ENCODE measurements around the gene CNOT10. TPM values are rescaled to one million over a fixed set of nuclear protein-coding genes. Genes with fewer than 3 reads are reported as not detected.
"Not testable (repeated sequence)": the region's sequence is repeated elsewhere in the genome, so short reads cannot be mapped to it uniquely, and the experiment has no call there.

Gene CNOT10
- total and polyA plus RNA-seq, 4 experiments from 2014 or later: 33.6 to 47.6 (median 46.0) TPM

DNA sequence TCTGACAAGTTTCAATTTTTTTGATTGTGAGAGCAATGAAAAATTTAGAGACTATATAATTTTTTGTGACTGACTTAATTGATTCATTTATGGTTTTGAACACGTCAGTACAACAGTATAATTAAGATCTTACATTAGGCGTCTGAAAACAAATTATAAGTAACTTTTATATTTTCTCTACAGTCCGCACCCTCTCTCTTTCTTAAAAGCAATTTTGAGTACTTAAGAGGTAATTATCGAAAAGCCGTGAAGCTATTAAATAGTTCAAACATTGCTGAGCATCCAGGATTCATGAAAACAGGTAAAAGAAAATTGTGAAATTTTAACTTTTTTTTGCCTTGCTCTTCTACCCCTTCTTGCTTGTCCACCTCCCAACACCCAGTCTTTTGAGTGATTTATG lies 34.9 kb downstream of the CNOT10 start:
- POLR2A ChIA-PET (ENCODE audit: partially characterized antibody): no interaction called here
- Histone ChIP-seq H3K27ac (ENCODE audit: low read depth, low read length) (no peak overlapping the region), H3K4me3 (ENCODE audit: low read length in 2 of 2) (no peak overlapping the region), H3K4me1 (ENCODE audit: insufficient read depth, low read length) (no peaks in the 10 kb centered on the region), H3K27me3 (ENCODE audit: insufficient read depth, low read length) (no peaks in the 10 kb centered on the region), H3K36me3 (ENCODE audit: insufficient read depth, low read length) (peaks cover 21% of the 10 kb centered on the region), H3K9me3 (ENCODE audit: control insufficient read depth in 1 of 2, low read length in 2 of 2) (no peaks in the 10 kb centered on the region)
- no peak for DNase-seq
- peaks cover 32 to 49% of the 10 kb centered on the region in 2 donors for H3K36me3 Mint-ChIP-seq
- H3K27ac Mint-ChIP-seq: no peak overlapping the region
- H3K27me3 Mint-ChIP-seq: no peaks in the 10 kb centered on the region
- H3K4me1 Mint-ChIP-seq: no peaks in the 10 kb centered on the region
- no peaks in the 10 kb centered on the region for H3K9me3 Mint-ChIP-seq
- intact Hi-C loops (cut with micrococcal nuclease): no loop called here
- CTCF ChIA-PET (ENCODE audit: partially characterized antibody): no interaction called here
- no peak overlapping the region for H3K4me3 Mint-ChIP-seq

DNA sequence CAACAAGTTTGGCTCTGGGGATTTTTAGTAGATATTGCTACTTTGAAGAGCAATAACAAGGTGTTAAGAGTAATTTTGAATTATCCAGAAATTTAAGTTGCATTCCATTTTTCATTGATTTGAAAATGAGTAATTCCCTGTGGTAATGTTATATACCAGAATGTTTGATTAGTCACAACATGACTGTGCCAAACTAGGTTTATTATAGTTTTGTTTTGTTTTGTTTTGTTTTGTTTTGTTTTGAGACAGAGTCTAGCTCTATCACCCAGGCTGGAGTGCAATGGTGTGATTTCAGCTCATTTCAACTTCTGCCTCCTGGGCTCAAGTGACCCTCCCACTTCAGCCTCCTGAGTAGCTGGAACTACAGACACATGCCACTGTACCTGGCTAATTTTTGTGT lies 40.7 kb downstream of the CNOT10 start:
- ChIA-PET CTCF (ENCODE audit: partially characterized antibody) (no interaction called here), POLR2A (ENCODE audit: partially characterized antibody) (no interaction called here)
- H3K27me3 ChIP-seq (ENCODE audit: insufficient read depth, low read length): no peaks in the 10 kb centered on the region
- no peaks in the 10 kb centered on the region for H3K27me3 Mint-ChIP-seq
- no peaks in the 10 kb centered on the region for H3K4me1 ChIP-seq (ENCODE audit: insufficient read depth, low read length)
- H3K27ac Mint-ChIP-seq: no peak overlapping the region
- intact Hi-C loops (cut with micrococcal nuclease): no loop called here
- peaks cover 32% of the 10 kb centered on the region for H3K36me3 ChIP-seq (ENCODE audit: insufficient read depth, low read length)
- DNase-seq: no peak
- peaks cover 0 to 1% (median 0%) of the 10 kb centered on the region in 4 donors for H3K4me1 Mint-ChIP-seq
- H3K9me3 ChIP-seq (ENCODE audit: control insufficient read depth in 1 of 2, low read length in 2 of 2): no peaks in the 10 kb centered on the region
- no peak overlapping the region for H3K27ac ChIP-seq (ENCODE audit: low read depth, low read length)
- H3K4me3 ChIP-seq (ENCODE audit: low read length in 2 of 2): no peak overlapping the region
- H3K36me3 Mint-ChIP-seq: peaks cover 33 to 47% of the 10 kb centered on the region in 2 donors
- no peak overlapping the region for H3K4me3 Mint-ChIP-seq
- no peaks in the 10 kb centered on the region for H3K9me3 Mint-ChIP-seq

DNA sequence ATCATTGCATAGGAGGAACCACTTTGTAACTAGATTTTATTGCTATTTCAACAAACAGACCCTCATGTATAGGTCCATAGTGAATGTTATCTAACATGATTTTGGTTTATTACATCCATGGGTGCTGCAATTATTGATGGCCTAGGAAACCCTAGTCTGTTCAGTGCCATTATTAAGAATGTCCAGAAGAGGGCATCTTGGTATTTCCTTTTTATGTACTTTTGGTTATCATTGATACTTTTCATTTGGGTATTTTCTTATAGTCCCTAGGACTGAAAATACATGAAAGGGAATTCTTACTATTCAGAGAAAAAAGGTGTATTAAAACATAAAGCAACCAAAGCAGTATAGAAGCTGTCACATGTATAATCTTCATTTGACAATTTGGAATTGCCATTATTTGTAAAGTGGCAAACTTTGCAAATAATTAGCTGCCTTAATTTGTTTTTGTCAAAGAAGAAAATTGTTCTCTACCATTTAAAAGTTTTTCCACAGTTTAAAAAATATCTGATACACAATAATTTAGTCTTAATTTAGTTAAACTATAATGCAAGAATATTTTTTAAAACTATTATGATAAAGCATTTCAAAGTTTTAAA lies 48.7 kb downstream of the CNOT10 start:
- CTCF ChIA-PET (ENCODE audit: partially characterized antibody): interaction anchor here (0.7 to 1.6 kb wide), 4 partner anchors 18 to 639 kb away, joined by 3 read pairs; no protein-coding TSS in a partner anchor
- no peak overlapping the region for H3K27ac Mint-ChIP-seq

DNA sequence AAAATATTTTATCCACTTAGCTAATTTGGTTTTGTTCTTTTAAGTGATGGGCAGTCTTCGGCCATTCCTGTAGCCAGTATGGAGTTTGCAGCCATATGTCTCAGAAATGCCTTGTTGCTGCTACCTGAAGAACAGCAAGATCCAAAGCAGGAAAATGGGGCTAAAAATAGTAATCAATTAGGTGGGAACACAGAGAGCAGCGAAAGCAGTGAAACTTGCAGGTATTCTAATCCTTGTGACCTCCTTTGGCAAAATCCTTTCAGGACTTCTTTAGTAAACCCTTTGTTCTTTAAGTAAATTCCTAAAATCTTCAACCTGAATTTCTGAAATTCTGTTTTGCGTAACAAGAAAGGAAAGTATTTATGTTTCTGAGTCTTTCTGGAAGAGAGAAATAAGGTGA lies 49.8 kb downstream of the CNOT10 start:
- Histone ChIP-seq H3K4me1 (ENCODE audit: insufficient read depth, low read length) (no peaks in the 10 kb centered on the region), H3K27me3 (ENCODE audit: insufficient read depth, low read length) (no peaks in the 10 kb centered on the region), H3K27ac (ENCODE audit: low read depth, low read length) (no peak overlapping the region), H3K36me3 (ENCODE audit: insufficient read depth, low read length) (peaks cover 9% of the 10 kb centered on the region), H3K4me3 (ENCODE audit: low read length in 2 of 2) (no peak overlapping the region), H3K9me3 (ENCODE audit: control insufficient read depth in 1 of 2, low read length in 2 of 2) (no peaks in the 10 kb centered on the region)
- no peaks in the 10 kb centered on the region for H3K27me3 Mint-ChIP-seq
- no peaks in the 10 kb centered on the region for H3K4me1 Mint-ChIP-seq
- CTCF ChIA-PET (ENCODE audit: partially characterized antibody): interaction anchor here (1.0 to 1.6 kb wide), 7 partner anchors 8 to 640 kb away, joined by 3 to 6 read pairs (median 3); no protein-coding TSS in a partner anchor
- no peak overlapping the region for H3K4me3 Mint-ChIP-seq
- POLR2A ChIA-PET (ENCODE audit: partially characterized antibody): no interaction called here
- peaks cover 39 to 40% of the 10 kb centered on the region in 2 donors for H3K36me3 Mint-ChIP-seq
- no peaks in the 10 kb centered on the region for H3K9me3 Mint-ChIP-seq
- no peak for DNase-seq
- peak overlapping the region in 1 of 7 donors; percentile 22 for H3K27ac Mint-ChIP-seq
- intact Hi-C loops (cut with micrococcal nuclease): loop anchor here (5.0 kb wide), 1 partner anchor 1053 kb away; no protein-coding TSS in a partner anchor

More for the DNA sequence above, 48.7 kb downstream of the CNOT10 start:
- H3K27me3 Mint-ChIP-seq: no peaks in the 10 kb centered on the region
- peak in 3 of 5 donors; percentile 16 to 22 (median 21) for DNase-seq
- H3K4me1 ChIP-seq (ENCODE audit: insufficient read depth, low read length): no peaks in the 10 kb centered on the region
- H3K9me3 ChIP-seq (ENCODE audit: control insufficient read depth in 1 of 2, low read length in 2 of 2): no peaks in the 10 kb centered on the region
- H3K4me3 ChIP-seq (ENCODE audit: low read length in 2 of 2): no peak overlapping the region
- no peaks in the 10 kb centered on the region for H3K9me3 Mint-ChIP-seq
- intact Hi-C loops (cut with micrococcal nuclease): loop anchor here (1.0 to 5.0 kb wide), 3 partner anchors 169 to 1054 kb away; no protein-coding TSS in a partner anchor
- no peak overlapping the region for H3K27ac ChIP-seq (ENCODE audit: low read depth, low read length)
- peaks cover 35 to 37% of the 10 kb centered on the region in 2 donors for H3K36me3 Mint-ChIP-seq
- no peak overlapping the region for H3K4me3 Mint-ChIP-seq
- H3K4me1 Mint-ChIP-seq: peaks cover 0 to 1% (median 0%) of the 10 kb centered on the region in 4 donors
- POLR2A ChIA-PET (ENCODE audit: partially characterized antibody): no interaction called here
- no peaks in the 10 kb centered on the region for H3K27me3 ChIP-seq (ENCODE audit: insufficient read depth, low read length)
- H3K36me3 ChIP-seq (ENCODE audit: insufficient read depth, low read length): peaks cover 9% of the 10 kb centered on the region

DNA sequence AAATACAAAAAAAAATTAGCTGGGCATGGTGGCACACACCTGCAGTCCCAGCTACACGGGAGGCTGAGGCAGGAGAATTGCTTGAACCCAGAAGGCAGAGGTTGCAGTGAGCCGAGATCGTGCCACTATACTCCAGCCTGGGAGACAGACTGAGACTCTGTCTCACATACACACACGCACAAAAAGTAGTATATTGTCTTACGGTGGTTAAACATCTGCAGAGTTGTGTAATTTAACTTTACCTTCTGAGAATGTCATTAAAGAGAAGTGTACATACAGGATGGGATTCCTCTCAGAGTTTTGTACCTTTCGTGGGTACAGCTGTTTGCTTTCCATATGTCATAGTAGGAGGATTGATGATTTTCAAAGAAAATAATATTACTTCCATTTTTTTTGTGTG lies 58.5 kb downstream of the CNOT10 start:
- H3K4me1 ChIP-seq (ENCODE audit: insufficient read depth, low read length); H3K27me3 ChIP-seq (ENCODE audit: insufficient read depth, low read length); DNase-seq; intact Hi-C loops (cut with micrococcal nuclease); H3K4me3 Mint-ChIP-seq; H3K27me3 Mint-ChIP-seq; H3K4me3 ChIP-seq (ENCODE audit: low read length in 2 of 2); H3K4me1 Mint-ChIP-seq; H3K27ac Mint-ChIP-seq; H3K27ac ChIP-seq (ENCODE audit: low read depth, low read length); H3K36me3 ChIP-seq (ENCODE audit: insufficient read depth, low read length); H3K9me3 ChIP-seq (ENCODE audit: control insufficient read depth in 1 of 2, low read length in 2 of 2); POLR2A ChIA-PET (ENCODE audit: partially characterized antibody); H3K9me3 Mint-ChIP-seq: not testable (repeated sequence)
- CTCF ChIA-PET (ENCODE audit: partially characterized antibody): interaction anchor here (1.1 kb wide), 1 partner anchor 191 kb away, joined by 4 read pairs; no protein-coding TSS in a partner anchor
- H3K36me3 Mint-ChIP-seq: peaks cover 37 to 38% of the 10 kb centered on the region in 2 donors

DNA sequence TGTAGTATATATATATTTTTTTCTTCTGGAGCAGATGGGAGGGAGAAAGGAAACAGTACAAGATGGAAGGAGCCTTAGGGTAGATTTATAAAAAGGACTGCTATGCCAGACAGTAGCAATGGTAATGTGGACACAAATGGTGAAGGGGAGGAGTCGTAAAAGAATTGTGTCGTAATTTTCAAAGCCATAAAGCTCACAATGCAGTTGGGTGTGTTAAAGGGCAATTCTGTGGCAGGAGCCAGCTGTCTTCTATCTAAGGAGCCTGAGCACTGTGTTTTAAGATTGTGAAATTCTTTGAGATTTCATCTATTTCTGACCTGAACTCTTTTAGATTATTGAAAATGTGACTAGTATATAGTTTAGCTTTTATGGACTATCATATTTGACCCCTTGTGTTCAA lies 58.9 kb downstream of the CNOT10 start:
- POLR2A ChIA-PET (ENCODE audit: partially characterized antibody): no interaction called here
- DNase-seq: no peak
- Mint-ChIP-seq H3K9me3 (no peaks in the 10 kb centered on the region), H3K4me3 (no peak overlapping the region), H3K27ac (no peak overlapping the region), H3K27me3 (no peaks in the 10 kb centered on the region), H3K4me1 (no peaks in the 10 kb centered on the region), H3K36me3 (peaks cover 34 to 36% of the 10 kb centered on the region in 2 donors)
- Histone ChIP-seq H3K4me1 (ENCODE audit: insufficient read depth, low read length) (no peaks in the 10 kb centered on the region), H3K27me3 (ENCODE audit: insufficient read depth, low read length) (no peaks in the 10 kb centered on the region), H3K4me3 (ENCODE audit: low read length in 2 of 2) (no peak overlapping the region), H3K36me3 (ENCODE audit: insufficient read depth, low read length) (no peaks in the 10 kb centered on the region), H3K9me3 (ENCODE audit: control insufficient read depth in 1 of 2, low read length in 2 of 2) (no peaks in the 10 kb centered on the region), H3K27ac (ENCODE audit: low read depth, low read length) (no peak overlapping the region)
- CTCF ChIA-PET (ENCODE audit: partially characterized antibody): no interaction called here
- intact Hi-C loops (cut with micrococcal nuclease): no loop called here

DNA sequence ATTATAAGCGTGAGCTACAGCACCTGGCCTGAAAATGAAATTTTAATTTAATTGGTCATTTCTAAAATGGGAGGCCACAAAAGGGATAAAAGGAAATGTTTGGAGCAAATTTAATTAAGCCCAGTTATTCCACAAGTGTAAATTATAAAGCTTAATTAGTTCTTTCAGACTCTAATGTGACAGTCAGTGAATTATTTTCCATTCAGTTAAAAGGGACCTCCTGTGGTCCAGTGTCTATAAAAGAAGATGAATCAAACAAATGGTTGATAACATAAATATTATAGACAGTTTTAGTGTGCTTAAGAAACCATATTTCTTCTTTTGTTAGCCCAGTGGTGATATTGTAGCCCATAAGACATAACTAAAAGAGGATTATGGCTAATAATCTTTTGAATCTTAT lies 66.4 kb downstream of the CNOT10 start:
- Histone ChIP-seq H3K27ac (ENCODE audit: low read depth, low read length) (no peak overlapping the region), H3K4me3 (ENCODE audit: low read length in 2 of 2) (no peak overlapping the region), H3K27me3 (ENCODE audit: insufficient read depth, low read length) (no peaks in the 10 kb centered on the region), H3K36me3 (ENCODE audit: insufficient read depth, low read length) (no peaks in the 10 kb centered on the region), H3K4me1 (ENCODE audit: insufficient read depth, low read length) (no peaks in the 10 kb centered on the region), H3K9me3 (ENCODE audit: control insufficient read depth in 1 of 2, low read length in 2 of 2) (no peaks in the 10 kb centered on the region)
- Mint-ChIP-seq H3K27ac (no peak overlapping the region), H3K9me3 (no peaks in the 10 kb centered on the region), H3K4me3 (no peak overlapping the region), H3K36me3 (peaks cover 20 to 23% of the 10 kb centered on the region in 2 donors), H3K4me1 (peaks cover 0 to 5% (median under 1%) of the 10 kb centered on the region in 4 donors), H3K27me3 (no peaks in the 10 kb centered on the region)
- no peak for DNase-seq
- ChIA-PET CTCF (ENCODE audit: partially characterized antibody) (interaction anchor here (1.0 kb wide), 1 partner anchor 9 kb away, joined by 3 read pairs; no protein-coding TSS in a partner anchor), POLR2A (ENCODE audit: partially characterized antibody) (no interaction called here)
- intact Hi-C loops (cut with micrococcal nuclease): no loop called here
